H1 (cell line): ENCODE results near the gene GID8. TPM values are rescaled to one million over a fixed set of nuclear protein-coding genes. Genes with fewer than 3 reads are reported as not detected.

ENCODE experiments used
- CTCF ChIA-PET: fragments of 300-600 bp; sonication (Branson Sonifier 250); formaldehyde crosslinking; loops from one replicate; lab custom pipeline; 2021; ENCODE audit not compliant: partially characterized antibody; lab: Charles Lee
- POLR2A ChIA-PET: fragments of 300-600 bp; sonication (Branson Sonifier 250); formaldehyde crosslinking; loops from one replicate; lab custom pipeline; 2021; ENCODE audit warnings: inconsistent platforms; ENCODE audit not compliant: partially characterized antibody; lab: Charles Lee
- DNase-seq, 2 experiments: peaks; one replicate each; pipeline versions ENCODE4 v3.0.0 to v3.0.0-alpha.2; 2010 to 2022; ENCODE audit warnings: low spot score in 2 of 2, low read depth in 1 of 2, mixed read lengths in 1 of 2
- FAIRE-seq: peaks from 2 replicates; lab custom pipeline; 2011; peaks lifted over from hg19 to GRCh38; lab: Jason Lieb, UNC
- H2AFZ ChIP-seq: 2 replicates; pipeline ENCODE4 v1.8.1; 2012; ENCODE audit warnings: low read length, inconsistent platforms
- H2AK5ac ChIP-seq: 2 replicates; pipeline ENCODE4 v1.6.1; 2013; ENCODE audit warnings: low read depth, low read length
- H2BK120ac ChIP-seq: replicated peaks from 2 replicates; pipeline ENCODE3; 2013; ENCODE audit warnings: low read depth, low read length, inconsistent platforms
- H2BK12ac ChIP-seq: 2 replicates; pipeline ENCODE4 v1.6.1; 2013; ENCODE audit warnings: low read depth, low read length
- H2BK15ac ChIP-seq: 2 replicates; pipeline ENCODE4 v1.6.1; 2013; ENCODE audit warnings: low read length
- H2BK20ac ChIP-seq: 2 replicates; pipeline ENCODE4 v1.6.1; 2013; ENCODE audit warnings: low read length
- H2BK5ac ChIP-seq: 2 replicates; pipeline ENCODE4 v1.6.1; 2013; ENCODE audit warnings: low read depth, low read length
- H3K14ac ChIP-seq: 2 replicates; pipeline ENCODE4 v1.6.1; 2013; ENCODE audit warnings: inconsistent platforms; ENCODE audit not compliant: insufficient read length
- H3K18ac ChIP-seq: 2 replicates; pipeline ENCODE4 v1.6.1; 2013; ENCODE audit warnings: low read length; ENCODE audit errors: extremely low read depth
- H3K23ac ChIP-seq: 2 replicates; pipeline ENCODE4 v1.6.1; 2013; ENCODE audit warnings: inconsistent platforms; ENCODE audit not compliant: insufficient read length
- H3K23me2 ChIP-seq: 2 replicates; pipeline ENCODE4 v1.6.1; 2013; ENCODE audit warnings: low read depth, low read length
- H3K27ac ChIP-seq: 2 replicates; pipeline ENCODE4 v1.6.1; 2011; ENCODE audit warnings: low read depth, low read length, inconsistent platforms
- H3K27me3 ChIP-seq, 4 experiments: replicated peaks in 1 of 4; 1 replicate in 1 of 4; 2 replicates in 3 of 4; pipeline versions ENCODE4 v1.6.1 to v1.8.1; 2011 to 2013; ENCODE audit warnings: low read length in 3 of 4, mild to moderate bottlenecking in 3 of 4, inconsistent platforms in 2 of 4, mixed read lengths in 2 of 4, moderate library complexity in 1 of 4; ENCODE audit not compliant: control insufficient read depth in 3 of 4, insufficient read depth in 3 of 4; ENCODE audit errors: extremely low read depth in 1 of 4
- H3K36me3 ChIP-seq, 4 experiments: 2 replicates each; pipeline versions ENCODE4 v1.6.1 to v1.8.1; 2011 to 2013; ENCODE audit warnings: mild to moderate bottlenecking in 4 of 4, low read length in 3 of 4, moderate library complexity in 2 of 4, control low read depth in 1 of 4, inconsistent platforms in 1 of 4; ENCODE audit not compliant: insufficient read depth in 4 of 4, control insufficient read depth in 2 of 4
- H3K4ac ChIP-seq: replicated peaks from 2 replicates; pipeline ENCODE3; 2013; ENCODE audit warnings: low read length, low read depth, mixed read lengths, inconsistent platforms; ENCODE audit not compliant: insufficient read length
- H3K4me1 ChIP-seq, 4 experiments: replicated peaks in 1 of 4; 1 replicate in 1 of 4; 2 replicates in 3 of 4; pipeline versions ENCODE4 v1.6.1 to v1.8.1; 2011 to 2013; ENCODE audit warnings: low read length in 3 of 4, inconsistent platforms in 2 of 4, mixed read lengths in 1 of 4; ENCODE audit not compliant: insufficient read depth in 4 of 4, control insufficient read depth in 3 of 4
- H3K4me2 ChIP-seq, 2 experiments: 2 replicates each; pipeline versions ENCODE4 v1.6.1 to v1.8.1; 2011 to 2013; ENCODE audit warnings: low read depth in 2 of 2, low read length in 2 of 2, control low read depth in 1 of 2, inconsistent platforms in 1 of 2, mild to moderate bottlenecking in 1 of 2; ENCODE audit not compliant: insufficient read depth in 1 of 2
- H3K4me3 ChIP-seq, 4 experiments: fragments of 200-600, 300-600 bp in 1 of 4; sonication (generic), shearing (Covaris generic), sonication (Bioruptor Twin) in 1 of 4; 2 replicates each; pipeline versions ENCODE4 v1.5.1 to v1.8.1; 2011 to 2016; ENCODE audit warnings: low read length in 4 of 4, low read depth in 3 of 4, control low read depth in 2 of 4, inconsistent platforms in 2 of 4, mild to moderate bottlenecking in 2 of 4, mixed read lengths in 1 of 4, moderate library complexity in 1 of 4; ENCODE audit not compliant: insufficient read depth in 2 of 4; ENCODE audit errors: extremely low read depth in 1 of 4
- H3K56ac ChIP-seq: replicated peaks from 2 replicates; pipeline ENCODE3; 2013; ENCODE audit warnings: low read depth, mild to moderate bottlenecking, mixed read lengths, low read length, inconsistent platforms; ENCODE audit not compliant: insufficient read length
- H3K79me1 ChIP-seq: 2 replicates; pipeline ENCODE4 v1.6.1; 2013; ENCODE audit warnings: low read depth, low read length, control low read depth
- H3K79me2 ChIP-seq, 2 experiments: 2 replicates each; pipeline versions ENCODE4 v1.6.1 to v1.8.1; 2012 to 2013; ENCODE audit warnings: low read length in 2 of 2, mild to moderate bottlenecking in 2 of 2, inconsistent platforms in 1 of 2; ENCODE audit not compliant: insufficient read depth in 2 of 2, control insufficient read depth in 1 of 2
- H3K9ac ChIP-seq, 4 experiments: replicated peaks in 1 of 4; 1 replicate in 1 of 4; 2 replicates in 3 of 4; pipeline versions ENCODE4 v1.6.1 to v1.8.1; 2011 to 2013; ENCODE audit warnings: low read depth in 3 of 4, low read length in 3 of 4, control low read depth in 2 of 4, mild to moderate bottlenecking in 2 of 4, moderate library complexity in 2 of 4, inconsistent platforms in 1 of 4; ENCODE audit errors: extremely low read depth in 1 of 4
- H3K9me3 ChIP-seq, 2 experiments: 2 replicates each; pipeline versions ENCODE4 v1.6.1 to v1.8.1; 2012 to 2013; ENCODE audit warnings: mild to moderate bottlenecking in 2 of 2, moderate library complexity in 2 of 2, control low read depth in 1 of 2, inconsistent platforms in 1 of 2, low read depth in 1 of 2, low read length in 1 of 2, mixed read lengths in 1 of 2; ENCODE audit not compliant: insufficient read depth in 2 of 2
- H4K20me1 ChIP-seq, 2 experiments: replicated peaks in 1 of 2; 2 replicates each; pipeline versions ENCODE3 to v1.8.1; 2011 to 2013; ENCODE audit warnings: inconsistent platforms in 2 of 2, low read length in 2 of 2, mild to moderate bottlenecking in 1 of 2; ENCODE audit not compliant: insufficient read depth in 2 of 2, control insufficient read depth in 1 of 2
- H4K5ac ChIP-seq: 2 replicates; pipeline ENCODE4 v1.6.1; 2013; ENCODE audit warnings: low read length, low read depth, mixed read lengths, inconsistent platforms; ENCODE audit not compliant: insufficient read length
- H4K8ac ChIP-seq: 2 replicates; pipeline ENCODE4 v1.8.0; 2013; ENCODE audit warnings: mild to moderate bottlenecking, moderate library complexity, low read length, inconsistent platforms; ENCODE audit not compliant: insufficient read depth; ENCODE audit errors: extremely low read depth
- H4K91ac ChIP-seq: replicated peaks from 2 replicates; pipeline ENCODE3; 2013; ENCODE audit warnings: low read length, mixed read lengths, inconsistent platforms; ENCODE audit not compliant: insufficient read length
- EP300 ChIP-seq, 2 experiments: IDR thresholded peaks; 1 replicate in 1 of 2; 2 replicates in 1 of 2; pipeline ENCODE4 v1.6.1; 2011 to 2012; ENCODE audit warnings: low read depth in 2 of 2, low read length in 2 of 2, mild to moderate bottlenecking in 2 of 2, borderline replicate concordance in 1 of 2, inconsistent platforms in 1 of 2, moderate library complexity in 1 of 2
- KDM1A ChIP-seq: fragments of 200-600, 300-600 bp; sonication (generic); IDR thresholded peaks from 2 replicates; pipeline ENCODE4 v1.7.1; 2016; ENCODE audit warnings: mild to moderate bottlenecking, low read length, borderline replicate concordance
- NANOG ChIP-seq: IDR thresholded peaks from 2 replicates; pipeline ENCODE4 v1.6.1; 2011; ENCODE audit warnings: low read length, low read depth, mild to moderate bottlenecking, inconsistent platforms; ENCODE audit not compliant: insufficient read depth, poor library complexity, severe bottlenecking
- PHF8 ChIP-seq: fragments of 200-600 bp; sonication (generic); conservative IDR thresholded peaks from 2 replicates; pipeline ENCODE4 v1.7.1; 2012; ENCODE audit warnings: low read depth, mild to moderate bottlenecking, inconsistent platforms, low read length, moderate library complexity
- SIN3A ChIP-seq, 2 experiments: IDR thresholded peaks in 1 of 2; conservative IDR thresholded peaks in 1 of 2; 2 replicates each; pipeline ENCODE4 v1.6.1; 2011 to 2012; ENCODE audit warnings: low read length in 2 of 2, improper control_type of control experiment in 1 of 2, low read depth in 1 of 2, mild to moderate bottlenecking in 1 of 2
- SP2 ChIP-seq: IDR thresholded peaks from 2 replicates; pipeline ENCODE4 v1.6.1; 2012; ENCODE audit warnings: mild to moderate bottlenecking, low read length, inconsistent platforms
- SRF ChIP-seq: IDR thresholded peaks from 2 replicates; pipeline ENCODE4 v1.6.1; 2011; ENCODE audit warnings: mild to moderate bottlenecking, low read depth, low read length, moderate library complexity
- WGBS, 2 experiments: shearing (Covaris generic) in 1 of 2; methylation state at CpG; one replicate each; pipeline versions ENCODE4 v1.1.6 to v1.1.7; 2013 to 2015; ENCODE audit warnings: low lambda C conversion rate in 2 of 2, mixed read lengths in 2 of 2, inconsistent platforms in 1 of 2, low coverage in 1 of 2, missing lambda C conversion rate in 1 of 2; ENCODE audit not compliant: insufficient replicate concordance in 2 of 2, insufficient coverage in 1 of 2, insufficient read length in 1 of 2; ENCODE audit errors: extremely low coverage in 1 of 2, missing lambda C conversion rate in 1 of 2; 5-methylcytosine and 5-hydroxymethylcytosine counted together
- polyA plus RNA-seq, 7 experiments: library from polyadenylated mRNA; depleted of rRNA in 3 of 7; stranded (reverse) in 5 of 7; unstranded in 2 of 7; fragments of >200 nt in 5 of 7; fragments of 200-250 nt in 2 of 7; gene quantifications; 1 replicate in 5 of 7; 2 replicates in 1 of 7; 4 replicates in 1 of 7; pipeline versions ENCODE4 v1.2.1 to v1.2.3, GENCODE V29; 2011 to 2013; ENCODE audit warnings: missing spikeins in 2 of 7, mixed read lengths in 2 of 7
- total RNA-seq: library from RNA; stranded (reverse); fragmentation: NEBNext Ultra II Directional; extraction: Animal tissue kit (Norgen Biotek cat#: 25700); gene quantifications from 2 replicates; pipeline ENCODE4 v1.2.1, GENCODE V29; 2021

Gene GID8
- total and polyA plus RNA-seq, 2 of the 8 experiments (the other 6 are each of a cell fraction or from before 2014, with no cell fraction given): 39.7 to 72.9 TPM

DNA sequence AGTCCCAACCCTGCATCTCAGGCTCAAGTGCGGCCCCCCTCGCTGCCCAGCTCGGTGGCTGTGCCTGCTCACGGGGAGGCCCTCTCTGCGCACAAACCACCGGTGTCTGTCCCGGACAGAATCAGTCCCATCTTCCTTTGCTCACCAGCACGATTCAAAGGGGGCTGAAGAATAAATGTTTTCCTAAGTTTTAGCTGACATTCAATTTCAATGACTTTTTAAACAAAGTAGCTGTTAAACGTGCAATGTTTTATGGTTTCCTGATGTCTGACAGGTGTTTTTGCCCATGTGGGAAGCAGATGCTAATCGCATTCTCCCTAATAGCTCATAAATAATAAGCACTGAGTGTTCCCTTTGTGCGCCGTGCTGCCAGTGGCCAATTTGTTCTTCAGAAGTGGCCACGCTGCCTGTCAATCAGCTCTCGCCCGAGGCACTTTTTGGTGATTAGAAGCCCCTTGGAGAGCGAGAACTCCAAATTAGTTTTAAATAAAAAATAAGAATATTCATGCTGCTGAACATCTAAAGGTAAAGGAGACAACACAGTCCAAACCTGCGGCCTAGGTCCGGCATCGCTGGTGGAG is 42.5 kb downstream of the GID8 start:
- H3K79me1 ChIP-seq: no peaks in the 10 kb centered on the region
- no peaks in the 10 kb centered on the region for H3K9me3 ChIP-seq
- no peak overlapping the region for H2BK20ac ChIP-seq
- H3K4ac ChIP-seq: no peak overlapping the region
- H3K14ac ChIP-seq: no peak overlapping the region
- CTCF ChIA-PET: interaction anchor here (0.5 to 3.4 kb wide), 12 partner anchors 10 to 313 kb away, joined by 3 to 22 read pairs (median 4); no protein-coding TSS in a partner anchor
- H2BK15ac ChIP-seq: 0 out of 2 replicates have a peak overlapping the region, but pooled peaks have one; percentile 88
- no peaks in the 10 kb centered on the region for H3K79me2 ChIP-seq
- H4K5ac ChIP-seq: no peak overlapping the region
- POLR2A ChIA-PET: interaction anchor here (0.8 to 2.4 kb wide), 6 partner anchors 9 to 46 kb away, joined by 3 to 6 read pairs (median 3); partner anchors contain the start of gene BHLHE23
- no peak overlapping the region for H2BK12ac ChIP-seq
- no peaks in the 10 kb centered on the region for H3K36me3 ChIP-seq
- H4K20me1 ChIP-seq: peaks cover 0 to 2% of the 10 kb centered on the region in 2 experiments
- no peak overlapping the region for H3K23ac ChIP-seq
- H3K4me3 ChIP-seq: no peak overlapping the region
- H4K91ac ChIP-seq: no peak overlapping the region
- no peak overlapping the region for H2AFZ ChIP-seq
- H4K8ac ChIP-seq: no peak overlapping the region
- H3K27ac ChIP-seq: no peak overlapping the region
- H3K4me1 ChIP-seq: peaks cover 0 to 23% (median 10%) of the 10 kb centered on the region in 4 experiments; a peak in 6 of 7 replicates
- H2BK120ac ChIP-seq: no peak overlapping the region
- H2BK5ac ChIP-seq: no peak overlapping the region
- 90% methylated on average over 19 of the region's 19 CpGs; no CpG with 5 or more reads in 1 of the 2 experiments for WGBS, 2 experiments
- DNase-seq (no peak), FAIRE-seq (no peak)
- H3K56ac ChIP-seq: no peak overlapping the region
- no peak overlapping the region for H3K9ac ChIP-seq
- H3K4me2 ChIP-seq: no peak overlapping the region
- H3K23me2 ChIP-seq: no peaks in the 10 kb centered on the region
- no peak overlapping the region for H2AK5ac ChIP-seq
- no peak overlapping the region; the same call in 1 of the 2 replicates for H3K18ac ChIP-seq
- H3K27me3 ChIP-seq: peaks cover 0 to 4% (median 0%) of the 10 kb centered on the region in 4 experiments; a peak in 3 of 7 replicates
- TF ChIP-seq KDM1A: no peak
- no peak for TF ChIP-seq SRF
- no peak for TF ChIP-seq SIN3A (conservative IDR thresholded peaks at IDR 0.05 in 1 of 2, IDR thresholded peaks at IDR 0.05 in 1 of 2; ENCODE audit: low read depth in 1 of 2, low read length in 2 of 2)
- no peak for TF ChIP-seq EP300 (IDR thresholded peaks at IDR 0.05; ENCODE audit: borderline replicate concordance in 1 of 2, low read depth in 2 of 2, low read length in 2 of 2)
- TF ChIP-seq PHF8: no peak
- no peak for TF ChIP-seq NANOG
- TF ChIP-seq SP2: no peak
